WERI-Rb-1 (cell line): ENCODE results near the gene F3.

Experiments
- DNase-seq: peaks from one replicate; pipeline ENCODE4 v3.0.0-alpha.2; 2020
- H3K27ac ChIP-seq: fragments of 250-450 bp; sonication (Bioruptor Pico); 2 replicates; pipeline ENCODE4 v1.5.1; 2020; ENCODE audit warnings: mild to moderate bottlenecking, moderate library complexity
- H3K27me3 ChIP-seq: fragments of 250-450 bp; sonication (Bioruptor Pico); 2 replicates; pipeline ENCODE4 v1.5.1; 2021; ENCODE audit warnings: mild to moderate bottlenecking, low read depth, moderate library complexity; ENCODE audit not compliant: insufficient read depth, severe bottlenecking
- H3K36me3 ChIP-seq: fragments of 250-450 bp; sonication (Bioruptor Pico); 2 replicates; pipeline ENCODE4 v1.5.1; 2020; ENCODE audit warnings: mild to moderate bottlenecking, moderate library complexity
- H3K4me3 ChIP-seq: 2 replicates; pipeline ENCODE4 v1.5.1; 2011; ENCODE audit warnings: low read depth, mild to moderate bottlenecking, control low read depth, low read length
- H3K9me3 ChIP-seq: fragments of 250-450 bp; sonication (Bioruptor Pico); 2 replicates; pipeline ENCODE4 v1.5.1; 2021; ENCODE audit warnings: mild to moderate bottlenecking, moderate library complexity; ENCODE audit not compliant: severe bottlenecking
- CTCF ChIP-seq: IDR thresholded peaks from 2 replicates; pipeline ENCODE4 v1.5.1; 2011; ENCODE audit warnings: low read depth, mild to moderate bottlenecking, control low read depth, inconsistent platforms, low read length

F3 gene

GRCh38 chr1:94553931-94554330, 12.4 kb upstream of the F3 start:
- H3K27ac ChIP-seq: no peak overlapping the region
- DNase-seq: no peak

GRCh38 chr1:94553323-94553730, 11.8 kb upstream of the F3 start:
- H3K27ac ChIP-seq: no peak overlapping the region
- H3K9me3 ChIP-seq: no peaks in the 10 kb centered on the region
- H3K27me3 ChIP-seq: no peaks in the 10 kb centered on the region
- DNase-seq: no peak
- no peak for TF ChIP-seq CTCF
- no peaks in the 10 kb centered on the region for H3K36me3 ChIP-seq
- no peak overlapping the region for H3K4me3 ChIP-seq

More at GRCh38 chr1:94553931-94554330, 12.4 kb upstream of the F3 start:
- no peaks in the 10 kb centered on the region for H3K27me3 ChIP-seq
- no peak overlapping the region for H3K4me3 ChIP-seq
- H3K9me3 ChIP-seq: no peaks in the 10 kb centered on the region
- no peak for TF ChIP-seq CTCF
- no peaks in the 10 kb centered on the region for H3K36me3 ChIP-seq

GRCh38 chr1:94552071-94552586, 10.6 kb upstream of the F3 start:
- no peak overlapping the region for H3K4me3 ChIP-seq
- H3K9me3 ChIP-seq: no peaks in the 10 kb centered on the region
- H3K36me3 ChIP-seq: no peaks in the 10 kb centered on the region
- no peak for TF ChIP-seq CTCF
- DNase-seq: no peak
- no peaks in the 10 kb centered on the region for H3K27me3 ChIP-seq
- H3K27ac ChIP-seq: no peak overlapping the region

- H3K36me3 ChIP-seq: no peaks in the 10 kb centered on the region
- no peak overlapping the region for H3K27ac ChIP-seq
- H3K4me3 ChIP-seq: no peak overlapping the region
- no peaks in the 10 kb centered on the region for H3K27me3 ChIP-seq
- H3K9me3 ChIP-seq: no peaks in the 10 kb centered on the region
- no peak for TF ChIP-seq CTCF
- no peak for DNase-seq
These were observed 9.9 kb upstream of the F3 start for GRCh38 chr1:94551449-94551848.

- no peak for TF ChIP-seq CTCF
- no peaks in the 10 kb centered on the region for H3K27me3 ChIP-seq
- DNase-seq: no peak
- no peaks in the 10 kb centered on the region for H3K9me3 ChIP-seq
- H3K27ac ChIP-seq: no peak overlapping the region
- no peak overlapping the region for H3K4me3 ChIP-seq
- no peaks in the 10 kb centered on the region for H3K36me3 ChIP-seq
These were observed 9.3 kb upstream of the F3 start for GRCh38 chr1:94550800-94551241.

GRCh38 chr1:94550396-94550795, 8.8 kb upstream of the F3 start:
- Histone ChIP-seq H3K4me3 (no peak overlapping the region), H3K9me3 (no peaks in the 10 kb centered on the region), H3K27ac (no peak overlapping the region), H3K36me3 (no peaks in the 10 kb centered on the region), H3K27me3 (no peaks in the 10 kb centered on the region)
- no peak for DNase-seq
- TF ChIP-seq CTCF: no peak
